Ovary (tissue), 3 donors: ENCODE measurements around the gene ANP32B.

Experiments used
- POLR2A ChIP-seq: fragments of 450-650 bp; IDR thresholded peaks from one replicate; pipeline ENCODE4 v1.6.1; 2017; ENCODE audit warnings: antibody characterized with exemption, mild to moderate bottlenecking, moderate library complexity
- TF ChIP-seq, protein P1 (sequence below), 3 donors: fragments of 450-650 bp in 2 of 3; fragments of 200-600 bp in 1 of 3; IDR thresholded peaks; one replicate each; pipeline versions ENCODE4 v1.5.1 to v1.8.0; 2016 to 2022; ENCODE audit warnings: antibody characterized with exemption in 3 of 3, mild to moderate bottlenecking in 1 of 3
- donor health status: DM: no; HTN: no; CAD: no.

DNA sequence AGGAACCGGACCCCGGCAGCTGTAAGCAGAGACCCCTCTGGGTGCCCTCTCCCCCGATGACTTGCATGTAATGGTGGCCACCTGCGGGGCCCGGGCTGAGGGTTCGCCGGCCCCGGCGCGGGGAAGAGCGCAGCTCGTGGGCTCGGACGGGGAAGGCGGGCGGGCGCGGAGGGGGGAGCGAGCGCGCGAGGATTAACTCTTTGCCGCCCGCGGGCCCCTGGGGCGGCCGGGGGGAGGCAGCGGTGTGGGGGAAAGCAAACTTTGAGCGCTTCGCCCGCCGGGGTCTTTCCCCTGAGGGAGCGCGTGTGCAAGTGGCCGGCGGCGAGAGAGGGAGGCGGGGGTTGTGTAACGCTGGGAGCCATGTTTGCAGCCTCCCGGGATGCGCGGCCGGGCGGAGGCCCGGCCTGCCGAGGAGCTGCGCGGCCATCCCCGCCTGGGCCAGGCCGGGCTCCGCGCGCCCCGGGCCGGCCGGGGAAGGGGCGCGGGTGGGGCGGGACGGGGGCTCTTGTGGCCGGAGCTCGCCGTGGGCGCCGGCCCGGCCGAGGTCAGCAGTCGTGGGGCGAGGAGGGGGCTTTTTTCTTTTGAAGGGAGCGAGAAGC is 547 bp downstream of the ANP32B start:
- TF ChIP-seq, protein P1, sequence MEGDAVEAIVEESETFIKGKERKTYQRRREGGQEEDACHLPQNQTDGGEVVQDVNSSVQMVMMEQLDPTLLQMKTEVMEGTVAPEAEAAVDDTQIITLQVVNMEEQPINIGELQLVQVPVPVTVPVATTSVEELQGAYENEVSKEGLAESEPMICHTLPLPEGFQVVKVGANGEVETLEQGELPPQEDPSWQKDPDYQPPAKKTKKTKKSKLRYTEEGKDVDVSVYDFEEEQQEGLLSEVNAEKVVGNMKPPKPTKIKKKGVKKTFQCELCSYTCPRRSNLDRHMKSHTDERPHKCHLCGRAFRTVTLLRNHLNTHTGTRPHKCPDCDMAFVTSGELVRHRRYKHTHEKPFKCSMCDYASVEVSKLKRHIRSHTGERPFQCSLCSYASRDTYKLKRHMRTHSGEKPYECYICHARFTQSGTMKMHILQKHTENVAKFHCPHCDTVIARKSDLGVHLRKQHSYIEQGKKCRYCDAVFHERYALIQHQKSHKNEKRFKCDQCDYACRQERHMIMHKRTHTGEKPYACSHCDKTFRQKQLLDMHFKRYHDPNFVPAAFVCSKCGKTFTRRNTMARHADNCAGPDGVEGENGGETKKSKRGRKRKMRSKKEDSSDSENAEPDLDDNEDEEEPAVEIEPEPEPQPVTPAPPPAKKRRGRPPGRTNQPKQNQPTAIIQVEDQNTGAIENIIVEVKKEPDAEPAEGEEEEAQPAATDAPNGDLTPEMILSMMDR (IDR thresholded peaks at IDR 0.05), result no peak
- TF ChIP-seq POLR2A, result peak; percentile 5
